ENCODE data around the gene EHF. TPM values are rescaled to one million over a fixed set of nuclear protein-coding genes. Genes with fewer than 3 reads are reported as not detected.

Gene EHF
- total and polyA plus RNA-seq, 2 of the 13 experiments (the other 11 are each of a cell fraction or from before 2014, with no cell fraction given) = 0.04 to 0.46 TPM

DNA sequence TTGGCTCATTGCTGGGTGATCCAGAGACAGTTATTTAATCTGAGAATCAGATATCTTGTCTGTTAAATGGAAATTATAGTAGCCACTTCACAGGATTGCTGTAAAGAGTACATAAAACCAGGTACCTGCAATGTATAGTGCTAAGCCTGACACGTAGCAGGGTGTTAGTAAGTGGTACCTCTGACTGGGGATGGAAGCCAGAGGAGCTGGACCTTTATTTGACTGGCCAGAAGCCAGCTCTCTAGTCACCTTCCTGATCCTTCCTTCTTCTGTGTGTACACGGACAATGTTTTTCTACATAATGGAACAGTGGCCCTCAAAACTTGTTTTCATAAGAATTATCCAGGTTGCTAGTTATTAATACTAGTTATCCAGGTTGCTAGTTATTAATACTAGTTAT, 25.5 kb upstream of the EHF start:
- no peak overlapping the region for H3K27ac ChIP-seq (ENCODE audit: extremely low read length, insufficient read depth, low read length)
- 87% methylated on average over 2 of the region's 2 CpGs for WGBS (ENCODE audit: low lambda C conversion rate)
- H3K9ac ChIP-seq (ENCODE audit: insufficient read depth, low read depth, low read length) = no peak overlapping the region
- ChIA-PET POLR2A (interaction anchor here (2.4 kb wide), 1 partner anchor 59 kb away, joined by 6 read pairs; no protein-coding TSS in a partner anchor), CTCF (ENCODE audit: low intra/inter-chr PET ratio, low total read pairs) (no interaction called here)
- H3K79me2 ChIP-seq (ENCODE audit: insufficient read depth, low read length) = no peaks in the 10 kb centered on the region
- no peak overlapping the region for H2AFZ ChIP-seq (ENCODE audit: low read length)
- no TSS peak for BruUV-seq (replicated peaks)
- H3K36me3 ChIP-seq (replicated peaks in 1 of 2; ENCODE audit: control insufficient read depth in 1 of 2, insufficient read depth in 2 of 2, low read length in 2 of 2) = no peaks in the 10 kb centered on the region
- intact Hi-C loops (cut with micrococcal nuclease; ENCODE audit: unreplicated experiment) = no loop called here
- no peaks in the 10 kb centered on the region for H4K20me1 ChIP-seq (ENCODE audit: insufficient read depth, low read length)
- FAIRE-seq (no peak), ATAC-seq (no peak), DNase-seq (ENCODE audit: low spot score) (no peak)
- H3K27me3 ChIP-seq (ENCODE audit: control insufficient read depth in 1 of 2, insufficient read depth in 2 of 2, low read length in 2 of 2) = no peaks in the 10 kb centered on the region
- no peaks in the 10 kb centered on the region for H3K9me3 ChIP-seq (ENCODE audit: low read length)
- in situ Hi-C loops (cut with HindIII; ENCODE audit: extremely low pct_ligation_motif_present, low pct_unique_long_range_greater_than_20kb) = loop anchor here (25.0 kb wide), 1 partner anchor 792 kb away; no protein-coding TSS in a partner anchor
- TF ChIP-seq ZFAT (CRISPR knock-in tag; conservative IDR thresholded peaks at IDR 0.05) (no peak), GTF2F1 (IDR thresholded peaks at IDR 0.05; ENCODE audit: low read length) (no peak), HNF4A (CRISPR knock-in tag; IDR thresholded peaks at IDR 0.05) (no peak), PTBP1 (IDR thresholded peaks at IDR 0.05; ENCODE audit: low read depth, low read length, poor library complexity, severe bottlenecking) (no peak), HIVEP1 (CRISPR knock-in tag; IDR thresholded peaks at IDR 0.05) (no peak), ZNF850 (CRISPR knock-in tag; conservative IDR thresholded peaks at IDR 0.05) (no peak), ZNF552 (CRISPR knock-in tag; IDR thresholded peaks at IDR 0.05; ENCODE audit: borderline replicate concordance) (no peak), MIER3 (CRISPR knock-in tag; IDR thresholded peaks at IDR 0.05; ENCODE audit: borderline replicate concordance) (no peak)
- TF ChIP-seq, protein P1, sequence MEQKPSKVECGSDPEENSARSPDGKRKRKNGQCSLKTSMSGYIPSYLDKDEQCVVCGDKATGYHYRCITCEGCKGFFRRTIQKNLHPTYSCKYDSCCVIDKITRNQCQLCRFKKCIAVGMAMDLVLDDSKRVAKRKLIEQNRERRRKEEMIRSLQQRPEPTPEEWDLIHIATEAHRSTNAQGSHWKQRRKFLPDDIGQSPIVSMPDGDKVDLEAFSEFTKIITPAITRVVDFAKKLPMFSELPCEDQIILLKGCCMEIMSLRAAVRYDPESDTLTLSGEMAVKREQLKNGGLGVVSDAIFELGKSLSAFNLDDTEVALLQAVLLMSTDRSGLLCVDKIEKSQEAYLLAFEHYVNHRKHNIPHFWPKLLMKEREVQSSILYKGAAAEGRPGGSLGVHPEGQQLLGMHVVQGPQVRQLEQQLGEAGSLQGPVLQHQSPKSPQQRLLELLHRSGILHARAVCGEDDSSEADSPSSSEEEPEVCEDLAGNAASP (CRISPR knock-in tag; IDR thresholded peaks at IDR 0.05; ENCODE audit: borderline replicate concordance) = no peak
- TF ChIP-seq, protein P2, sequence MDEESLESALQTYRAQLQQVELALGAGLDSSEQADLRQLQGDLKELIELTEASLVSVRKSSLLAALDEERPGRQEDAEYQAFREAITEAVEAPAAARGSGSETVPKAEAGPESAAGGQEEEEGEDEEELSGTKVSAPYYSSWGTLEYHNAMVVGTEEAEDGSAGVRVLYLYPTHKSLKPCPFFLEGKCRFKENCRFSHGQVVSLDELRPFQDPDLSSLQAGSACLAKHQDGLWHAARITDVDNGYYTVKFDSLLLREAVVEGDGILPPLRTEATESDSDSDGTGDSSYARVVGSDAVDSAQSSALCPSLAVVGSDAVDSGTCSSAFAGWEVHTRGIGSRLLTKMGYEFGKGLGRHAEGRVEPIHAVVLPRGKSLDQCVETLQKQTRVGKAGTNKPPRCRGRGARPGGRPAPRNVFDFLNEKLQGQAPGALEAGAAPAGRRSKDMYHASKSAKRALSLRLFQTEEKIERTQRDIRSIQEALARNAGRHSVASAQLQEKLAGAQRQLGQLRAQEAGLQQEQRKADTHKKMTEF (CRISPR knock-in tag; IDR thresholded peaks at IDR 0.05) = no peak
- no peak overlapping the region for H3K4me3 ChIP-seq (replicated peaks in 1 of 3; ENCODE audit: insufficient read depth in 1 of 3, low read depth in 2 of 3, low read length in 3 of 3)
- H3K4me2 ChIP-seq (ENCODE audit: low read depth, low read length) = no peak overlapping the region
- H3K4me1 ChIP-seq (ENCODE audit: insufficient read depth, low read length) = peaks cover 55% of the 10 kb centered on the region

Measured in HepG2 (cell line).